Ovary (tissue), 9 donors: Measurements from ENCODE around the gene MSL1. TPM values are rescaled to one million over a fixed set of nuclear protein-coding genes. Genes with fewer than 3 reads are reported as not detected.
A peak's percentile ranks its signal among the peaks of the same experiment; 100 is the strongest.

Experiments
- DNase-seq, 5 donors: peaks; one replicate each; pipeline ENCODE4 v3.0.0-alpha.2; 2019 to 2020
- H3K27ac ChIP-seq, 2 donors: fragments of 200-600 bp; one replicate each; pipeline versions ENCODE4 v1.5.1 to v1.8.0; 2019 to 2022
- H3K27me3 ChIP-seq: fragments of 200-600 bp; one replicate; pipeline ENCODE4 v1.8.0; 2022
- H3K36me3 ChIP-seq: fragments of 200-600 bp; sonication (generic); one replicate; pipeline ENCODE4 v1.5.1; 2019
- H3K4me1 ChIP-seq: one replicate; pipeline ENCODE4 v1.8.1; 2013; ENCODE audit warnings: mild to moderate bottlenecking, moderate library complexity; ENCODE audit not compliant: insufficient read depth
- H3K4me3 ChIP-seq: fragments of 200-600 bp; sonication (generic); one replicate; pipeline ENCODE4 v1.5.1; 2017
- H3K9me3 ChIP-seq, 2 donors: fragments of 200-600 bp in 1 of 2; sonication (generic) in 1 of 2; one replicate each; pipeline versions ENCODE4 v1.5.1 to v1.8.1; 2013 to 2019; ENCODE audit warnings: mild to moderate bottlenecking in 1 of 2, moderate library complexity in 1 of 2
- EP300 ChIP-seq: sonication (generic); formaldehyde crosslinking; IDR thresholded peaks from one replicate; pipeline ENCODE4 v1.6.1; 2017; ENCODE audit warnings: antibody characterized with exemption
- POLR2A ChIP-seq: fragments of 450-650 bp; IDR thresholded peaks from one replicate; pipeline ENCODE4 v1.6.1; 2017; ENCODE audit warnings: antibody characterized with exemption, mild to moderate bottlenecking, moderate library complexity
- WGBS, 3 donors: extraction: QIAGEN DNeasy Blood & Tissue Kit in 1 of 3; methylation state at CpG; one replicate each; pipeline versions ENCODE4 v1.1.5 to v1.1.7; 2013 to 2017; 5-methylcytosine and 5-hydroxymethylcytosine counted together
- intact Hi-C, 4 donors: fragments of 100-400 bp; cut with DNase I; formaldehyde crosslinking; loops; one replicate each; pipeline versions ENCODE4 v1.11.0 to v1.15.1; 2022 to 2023
- polyA plus RNA-seq, 2 donors: library from polyadenylated mRNA; stranded (reverse); fragments of 200-250 nt in 1 of 2; fragments of 350-450 nt in 1 of 2; fragmentation: Illumina TruSeq in 1 of 2; extraction: RNeasy Lipid Tissue Mini Kit (QIAGEN cat#74804) in 1 of 2; gene quantifications; one replicate each; pipeline ENCODE4 v1.2.3, GENCODE V29; 2013 to 2014
- total RNA-seq, 7 donors: library from RNA; depleted of rRNA in 2 of 7; stranded (reverse); fragments of >200 nt in 2 of 7; fragmentation: NEBNext Ultra II Directional in 3 of 7; extraction: Animal tissue kit (Norgen Biotek cat#: 25700) in 3 of 7; gene quantifications; one replicate each; pipeline versions ENCODE4 v1.1.0 to v1.2.4, GENCODE V29; 2016 to 2023
- TF ChIP-seq, protein P1 (sequence below), 3 donors: fragments of 450-650 bp in 2 of 3; fragments of 200-600 bp in 1 of 3; IDR thresholded peaks; one replicate each; pipeline versions ENCODE4 v1.5.1 to v1.8.0; 2016 to 2022; ENCODE audit warnings: antibody characterized with exemption in 3 of 3, mild to moderate bottlenecking in 1 of 3
- donor health status: DM: no; HTN: no; CAD: no; lungs with moderate emphysema.
- donor health status: DM: no; HTN: no; CAD: no.
- donor health status: Bipolar disorder and iron deficiency.
- donor health status: DM: yes; HTN: yes; CAD: no.
- donor health status: DM: no; HTN: no; CAD: no.
- donor health status: DM: yes; HTN: yes; CAD: no.

MSL1 gene
- total and polyA plus RNA-seq, 9 donors: 59.6 to 122 (median 83.3) TPM

DNA sequence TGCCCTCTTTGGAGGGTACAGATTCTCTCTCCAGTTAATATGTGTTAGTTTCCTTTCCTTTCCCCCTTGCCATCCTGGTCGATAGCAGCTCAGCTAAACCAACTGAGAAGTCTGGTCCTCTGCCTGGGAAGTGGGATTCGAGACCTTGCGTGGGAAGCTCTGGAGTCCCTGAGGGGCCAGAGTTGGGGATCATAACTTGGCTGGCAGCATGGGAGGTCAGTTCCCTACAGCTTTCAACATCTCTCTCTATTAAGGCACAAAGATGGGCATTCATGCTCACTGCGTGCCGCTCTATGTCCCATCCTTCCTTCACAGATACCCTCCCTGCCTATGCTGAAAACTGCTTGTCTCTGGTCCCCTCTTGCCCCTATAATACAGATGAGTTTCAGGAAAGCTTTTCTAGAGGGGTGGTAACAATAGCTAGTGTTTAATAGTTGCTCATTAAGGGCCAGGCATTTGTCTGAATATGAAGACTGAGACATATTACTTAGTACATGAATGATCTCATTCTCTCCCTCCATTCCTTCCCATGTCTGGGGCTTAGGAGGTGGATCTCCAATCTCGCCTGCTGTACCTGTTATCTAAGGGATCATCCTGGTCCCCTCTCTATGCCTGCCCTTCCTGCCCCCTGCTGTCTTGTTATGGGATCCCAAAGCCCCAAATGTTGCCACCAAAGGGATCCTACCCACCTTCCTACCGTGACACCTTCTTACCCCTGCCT lies 48.2 kb upstream of the MSL1 start:
- peaks cover 52% of the 10 kb centered on the region for H3K4me1 ChIP-seq
- TF ChIP-seq, protein P1, sequence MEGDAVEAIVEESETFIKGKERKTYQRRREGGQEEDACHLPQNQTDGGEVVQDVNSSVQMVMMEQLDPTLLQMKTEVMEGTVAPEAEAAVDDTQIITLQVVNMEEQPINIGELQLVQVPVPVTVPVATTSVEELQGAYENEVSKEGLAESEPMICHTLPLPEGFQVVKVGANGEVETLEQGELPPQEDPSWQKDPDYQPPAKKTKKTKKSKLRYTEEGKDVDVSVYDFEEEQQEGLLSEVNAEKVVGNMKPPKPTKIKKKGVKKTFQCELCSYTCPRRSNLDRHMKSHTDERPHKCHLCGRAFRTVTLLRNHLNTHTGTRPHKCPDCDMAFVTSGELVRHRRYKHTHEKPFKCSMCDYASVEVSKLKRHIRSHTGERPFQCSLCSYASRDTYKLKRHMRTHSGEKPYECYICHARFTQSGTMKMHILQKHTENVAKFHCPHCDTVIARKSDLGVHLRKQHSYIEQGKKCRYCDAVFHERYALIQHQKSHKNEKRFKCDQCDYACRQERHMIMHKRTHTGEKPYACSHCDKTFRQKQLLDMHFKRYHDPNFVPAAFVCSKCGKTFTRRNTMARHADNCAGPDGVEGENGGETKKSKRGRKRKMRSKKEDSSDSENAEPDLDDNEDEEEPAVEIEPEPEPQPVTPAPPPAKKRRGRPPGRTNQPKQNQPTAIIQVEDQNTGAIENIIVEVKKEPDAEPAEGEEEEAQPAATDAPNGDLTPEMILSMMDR (IDR thresholded peaks at IDR 0.05): no peak
- TF ChIP-seq POLR2A (no peak), EP300 (no peak)
- no peak overlapping the region for H3K4me3 ChIP-seq
- no peaks in the 10 kb centered on the region for H3K9me3 ChIP-seq
- peak overlapping the region; percentile 89 to 91 for H3K27ac ChIP-seq
- intact Hi-C loops: loop anchor here in 2 of 4 donors (5.0 kb wide), 2 partner anchors 34 to 39 kb away; no protein-coding TSS in a partner anchor
- 80 to 86% (median 82%) methylated on average over 7 of the region's 7 CpGs for WGBS, 3 donors
- DNase-seq: no peak
- H3K36me3 ChIP-seq: no peaks in the 10 kb centered on the region
- no peaks in the 10 kb centered on the region for H3K27me3 ChIP-seq

DNA sequence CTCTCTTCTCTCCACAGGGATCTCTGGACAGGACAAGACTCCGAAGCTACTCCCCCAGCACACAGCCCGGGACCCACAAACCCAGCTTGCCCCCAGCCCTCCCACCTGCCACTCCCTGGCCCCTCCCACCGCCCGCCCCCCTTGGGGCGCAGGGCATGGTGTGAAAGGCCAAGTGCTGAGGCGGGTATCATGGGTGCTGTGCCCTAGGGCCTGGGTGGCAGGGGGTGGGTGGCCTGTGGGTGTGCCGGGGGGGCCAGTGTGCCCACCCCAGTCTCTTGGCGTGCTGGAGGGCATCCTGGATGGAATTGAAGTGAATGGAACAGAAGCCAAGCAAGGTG lies 47.6 kb upstream of the MSL1 start:
- intact Hi-C loops: loop anchor here in 2 of 4 donors (5.0 kb wide), 2 partner anchors 33 to 38 kb away; no protein-coding TSS in a partner anchor
- Histone ChIP-seq H3K9me3 (no peaks in the 10 kb centered on the region), H3K4me3 (no peak overlapping the region), H3K4me1 (peaks cover 52% of the 10 kb centered on the region), H3K27me3 (no peaks in the 10 kb centered on the region), H3K27ac (peak overlapping the region; percentile 89 to 91), H3K36me3 (no peaks in the 10 kb centered on the region)
- 71 to 84% (median 77%) methylated on average over 7 to 8 of the region's 8 CpGs for WGBS, 3 donors
- TF ChIP-seq, protein P1 (IDR thresholded peaks at IDR 0.05): no peak
- TF ChIP-seq POLR2A: no peak
- TF ChIP-seq EP300: no peak
- DNase-seq: peak in 1 of 5 donors; percentile 41

DNA sequence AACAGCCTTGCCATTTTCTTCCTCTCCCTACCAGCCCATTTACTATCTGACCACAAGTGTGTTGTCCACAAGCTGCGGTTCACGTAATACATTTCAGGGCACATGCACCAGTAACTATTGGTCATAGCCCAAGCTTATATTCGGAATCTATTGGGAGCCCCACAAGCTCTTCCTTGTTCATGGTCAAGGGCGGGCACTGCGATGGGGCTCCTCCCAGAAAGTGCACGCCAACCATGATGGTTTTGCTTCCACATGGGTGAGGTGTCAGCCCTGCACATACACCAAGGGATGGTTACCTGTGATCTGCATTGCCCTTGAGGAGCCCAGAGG lies 46.9 kb upstream of the MSL1 start:
- WGBS, 3 donors: 24 to 36% (median 24%) methylated on average over 6 of the region's 6 CpGs
- Histone ChIP-seq H3K9me3 (no peaks in the 10 kb centered on the region), H3K27me3 (no peaks in the 10 kb centered on the region), H3K4me3 (no peak overlapping the region), H3K36me3 (no peaks in the 10 kb centered on the region), H3K27ac (peak overlapping the region in 1 of 2 donors; percentile 89), H3K4me1 (peaks cover 47% of the 10 kb centered on the region)
- DNase-seq: no peak
- intact Hi-C loops: loop anchor here in 2 of 4 donors (5.0 kb wide), 2 partner anchors 32 to 37 kb away; no protein-coding TSS in a partner anchor
- TF ChIP-seq, protein P1 (IDR thresholded peaks at IDR 0.05): no peak
- no peak for TF ChIP-seq EP300

- 6 to 19% (median 6%) methylated on average over 10 to 11 of the region's 11 CpGs for WGBS, 3 donors
- intact Hi-C loops: no loop called here
- H3K4me3 ChIP-seq: no peak overlapping the region
- H3K4me1 ChIP-seq: peaks cover 42% of the 10 kb centered on the region
- DNase-seq: peak; percentile 65 to 83 (median 80)
- TF ChIP-seq POLR2A: no peak
- TF ChIP-seq, protein P1 (IDR thresholded peaks at IDR 0.05): peak; percentile 70 to 85 (median 85)
- no peak for TF ChIP-seq EP300
- no peaks in the 10 kb centered on the region for H3K9me3 ChIP-seq
- peak overlapping the region; percentile 50 to 89 for H3K27ac ChIP-seq
- no peaks in the 10 kb centered on the region for H3K27me3 ChIP-seq
- H3K36me3 ChIP-seq: no peaks in the 10 kb centered on the region
Measured at GRCh38 chr17:40075201-40075941, 46.4 kb upstream of the MSL1 start.
